Activated CD8-positive, alpha-beta T cell treated with anti-CD3 and anti-CD28 coated beads for 36 hours (primary cell): Measurements from ENCODE around the gene RGL2. TPM values are rescaled to one million over a fixed set of nuclear protein-coding genes. Genes with fewer than 3 reads are reported as not detected.

Experiments used
- ATAC-seq: fragments of 200-7000 bp; cut with Tn5 transposase; one replicate; pipeline ENCODE4 v1.10.0; 2021; ENCODE audit warnings: mild to moderate bottlenecking, moderate library complexity
- CTCF ChIA-PET: fragments of 350-600 bp; sonication (Branson Sonifier 250); formaldehyde crosslinking; loops from one replicate; lab custom pipeline; 2021; ENCODE audit warnings: antibody characterized with exemption; lab: Charles Lee
- POLR2A ChIA-PET: fragments of 350-600 bp; sonication (Branson Sonifier 250); formaldehyde crosslinking; loops from one replicate; lab custom pipeline; 2021; ENCODE audit warnings: antibody characterized with exemption; lab: Charles Lee
- DNase-seq: peaks from one replicate; pipeline ENCODE4 v3.0.0-alpha.2; 2020
- H3K27ac Mint-ChIP-seq: one replicate; pipeline ENCODE4 v1.8.0; 2021; ENCODE audit warnings: mild to moderate bottlenecking, mixed read lengths
- H3K27me3 Mint-ChIP-seq: one replicate; pipeline ENCODE4 v1.8.0; 2021; ENCODE audit warnings: mixed read lengths
- H3K36me3 Mint-ChIP-seq: one replicate; pipeline ENCODE4 v1.8.0; 2021; ENCODE audit warnings: low read depth, mixed read lengths
- H3K4me1 Mint-ChIP-seq: one replicate; pipeline ENCODE4 v1.8.0; 2021; ENCODE audit warnings: low read depth, mixed read lengths
- H3K4me3 Mint-ChIP-seq: one replicate; pipeline ENCODE4 v1.8.0; 2021; ENCODE audit warnings: mild to moderate bottlenecking, moderate library complexity, mixed read lengths
- H3K9me3 Mint-ChIP-seq: one replicate; pipeline ENCODE4 v1.8.0; 2021; ENCODE audit warnings: mixed read lengths
- CTCF ChIP-seq: fragments of 200-600 bp; IDR thresholded peaks from one replicate; pipeline ENCODE4 v1.8.0; 2022; ENCODE audit warnings: antibody characterized with exemption, mild to moderate bottlenecking
- intact Hi-C: fragments of 100-400 bp; cut with micrococcal nuclease; formaldehyde crosslinking; loops from one replicate; pipeline ENCODE4 v1.10.0; 2022
- total RNA-seq, 2 experiments: library from RNA; stranded (reverse); gene quantifications; one replicate each; pipeline ENCODE4 v1.2.3, GENCODE V29; 2021

RGL2 gene
- total RNA-seq, 2 experiments from 2014 or later, result 24.2 to 24.3 TPM

- peaks cover 68% of the 10 kb centered on the region for H3K4me1 Mint-ChIP-seq
- CTCF ChIA-PET, result interaction anchor here (0.6 to 1.5 kb wide), 7 partner anchors 19 to 289 kb away, joined by 3 to 6 read pairs (median 4); partner anchors contain the start of genes B3GALT4, PFDN6 and WDR46
Observed at GRCh38 chr6:33317669-33318425, 19.1 kb upstream of the RGL2 start, which contains the start of gene ZBTB22. TSS of gene ZBTB22 (minus strand) at chr6:33317744. CDS start at chr6:33316916, 828 bp downstream.

GRCh38 chr6:33317419-33317668 lies 18.6 kb upstream of the RGL2 start:
- no peak for DNase-seq
- H3K27me3 Mint-ChIP-seq, result no peaks in the 10 kb centered on the region

More at GRCh38 chr6:33317669-33318425, 19.1 kb upstream of the RGL2 start, which contains the start of gene ZBTB22:
- peaks cover 61% of the 10 kb centered on the region for H3K36me3 Mint-ChIP-seq
- no peaks in the 10 kb centered on the region for H3K27me3 Mint-ChIP-seq
- POLR2A ChIA-PET, result interaction anchor here (0.6 to 4.8 kb wide), 12 partner anchors 20 to 480 kb away, joined by 3 to 42 read pairs (median 4); partner anchors contain the start of genes PFDN6, RGL2, RPS18 and SYNGAP1
- DNase-seq, result peak; percentile 100
- no peaks in the 10 kb centered on the region for H3K9me3 Mint-ChIP-seq
- intact Hi-C loops, result no loop called here
- no peak for TF ChIP-seq CTCF
- ATAC-seq, result peak; percentile 67
- H3K27ac Mint-ChIP-seq, result peak within 1 kb of the TSS; percentile 97
- peak within 1 kb of the TSS; percentile 97 for H3K4me3 Mint-ChIP-seq

GRCh38 chr6:33316603-33317418 lies 18.1 kb upstream of the RGL2 start:
- peaks cover 63% of the 10 kb centered on the region for H3K36me3 Mint-ChIP-seq

More at GRCh38 chr6:33317419-33317668, 18.6 kb upstream of the RGL2 start:
- CTCF ChIA-PET, result interaction anchor here (0.6 to 1.5 kb wide), 6 partner anchors 22 to 290 kb away, joined by 3 to 6 read pairs (median 4); partner anchors contain the start of genes B3GALT4, PFDN6 and WDR46
- peak overlapping the region; percentile 97 for H3K4me3 Mint-ChIP-seq
- POLR2A ChIA-PET, result interaction anchor here (1.0 to 4.8 kb wide), 8 partner anchors 19 to 137 kb away, joined by 3 to 42 read pairs (median 4); partner anchors contain the start of genes PFDN6, RGL2, RPS18 and SYNGAP1
- intact Hi-C loops, result no loop called here
- H3K27ac Mint-ChIP-seq, result peak overlapping the region; percentile 44
- TF ChIP-seq CTCF, result no peak
- H3K9me3 Mint-ChIP-seq, result no peaks in the 10 kb centered on the region
- no peak for ATAC-seq
- peaks cover 69% of the 10 kb centered on the region for H3K4me1 Mint-ChIP-seq
- peaks cover 62% of the 10 kb centered on the region for H3K36me3 Mint-ChIP-seq

More at GRCh38 chr6:33316603-33317418, 18.1 kb upstream of the RGL2 start:
- ATAC-seq (no peak), DNase-seq (no peak)
- no peaks in the 10 kb centered on the region for H3K27me3 Mint-ChIP-seq
- peak overlapping the region; percentile 44 for H3K27ac Mint-ChIP-seq
- H3K9me3 Mint-ChIP-seq, result no peaks in the 10 kb centered on the region
- intact Hi-C loops, result no loop called here
- no peak for TF ChIP-seq CTCF
- POLR2A ChIA-PET, result interaction anchor here (0.8 to 4.8 kb wide), 6 partner anchors 19 to 345 kb away, joined by 3 to 42 read pairs (median 7); partner anchors contain the start of genes PFDN6, RGL2, RPS18 and VPS52
- CTCF ChIA-PET, result interaction anchor here (1.1 kb wide), 1 partner anchor 291 kb away, joined by 3 read pairs; no protein-coding TSS in a partner anchor
- H3K4me3 Mint-ChIP-seq, result peak overlapping the region; percentile 97
- H3K4me1 Mint-ChIP-seq, result peaks cover 71% of the 10 kb centered on the region
